ENCODE data around the gene TMEM53. TPM values are rescaled to one million over a fixed set of nuclear protein-coding genes. Genes with fewer than 3 reads are reported as not detected.

TMEM53 gene
- total and polyA plus RNA-seq, 2 experiments from 2014 or later: 6.9 to 37.4 TPM

DNA sequence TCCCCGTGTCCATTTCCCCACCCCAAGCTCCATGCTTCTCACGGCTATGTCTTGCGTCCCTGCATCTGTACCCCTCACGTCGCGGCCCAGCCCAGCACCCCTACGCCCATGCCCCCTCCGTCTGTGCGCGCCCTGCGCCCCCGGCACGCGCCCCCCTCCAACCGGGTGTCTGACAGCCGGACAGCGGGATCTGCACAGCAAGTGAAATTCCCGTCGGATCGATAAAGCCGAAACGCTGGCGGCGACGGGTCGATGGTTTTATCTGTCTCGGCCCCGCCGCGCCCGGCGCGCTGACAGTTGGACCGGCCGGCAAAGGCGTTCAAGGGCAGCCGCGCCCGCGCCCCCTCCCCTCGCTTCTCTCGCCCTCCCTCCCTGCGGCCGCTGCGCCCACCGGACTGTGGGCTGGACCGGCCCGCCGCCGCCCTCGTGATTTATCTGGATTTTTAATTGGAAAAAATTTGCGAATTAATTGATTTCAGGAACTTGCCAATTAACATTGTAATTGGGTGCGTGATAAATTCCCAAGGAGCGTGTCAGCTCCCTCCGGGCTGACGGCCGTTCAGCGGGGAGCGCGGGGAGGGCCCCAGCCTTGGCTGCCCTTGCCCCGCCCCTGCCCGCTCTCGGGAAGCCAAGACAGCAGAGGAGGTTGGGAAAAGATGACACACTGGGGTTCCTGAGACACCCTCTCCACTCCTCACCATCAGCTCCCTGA lies 57.1 kb downstream of the TMEM53 start:
- Histone ChIP-seq H3K4me3 (peak overlapping the region; percentile 52), H3K9me3 (ENCODE audit: low read depth) (no peaks in the 10 kb centered on the region), H3K4me1 (ENCODE audit: insufficient read depth) (peaks cover 5% of the 10 kb centered on the region), H3K4me2 (peak overlapping the region; percentile 99), H3K36me3 (replicated peaks; ENCODE audit: insufficient read depth, low read depth) (no peaks in the 10 kb centered on the region), H3K9me2 (replicated peaks; ENCODE audit: insufficient read depth) (no peaks in the 10 kb centered on the region), H2AFZ (peak overlapping the region; percentile 63), H3K27ac (no peak overlapping the region), H3K27me3 (peaks cover 28% of the 10 kb centered on the region), H4K20me1 (ENCODE audit: insufficient read depth, poor library complexity, severe bottlenecking) (no peaks in the 10 kb centered on the region), H3K79me2 (no peaks in the 10 kb centered on the region)
- peak; percentile 73 for TF ChIP-seq EZH2 (IDR thresholded peaks at IDR 0.05; ENCODE audit: borderline replicate concordance)
- peak; percentile 19 for TF ChIP-seq EZH2phosphoT487 (IDR thresholded peaks at IDR 0.05; ENCODE audit: low read depth, severe bottlenecking, unreplicated experiment)
- TF ChIP-seq, protein P1, sequence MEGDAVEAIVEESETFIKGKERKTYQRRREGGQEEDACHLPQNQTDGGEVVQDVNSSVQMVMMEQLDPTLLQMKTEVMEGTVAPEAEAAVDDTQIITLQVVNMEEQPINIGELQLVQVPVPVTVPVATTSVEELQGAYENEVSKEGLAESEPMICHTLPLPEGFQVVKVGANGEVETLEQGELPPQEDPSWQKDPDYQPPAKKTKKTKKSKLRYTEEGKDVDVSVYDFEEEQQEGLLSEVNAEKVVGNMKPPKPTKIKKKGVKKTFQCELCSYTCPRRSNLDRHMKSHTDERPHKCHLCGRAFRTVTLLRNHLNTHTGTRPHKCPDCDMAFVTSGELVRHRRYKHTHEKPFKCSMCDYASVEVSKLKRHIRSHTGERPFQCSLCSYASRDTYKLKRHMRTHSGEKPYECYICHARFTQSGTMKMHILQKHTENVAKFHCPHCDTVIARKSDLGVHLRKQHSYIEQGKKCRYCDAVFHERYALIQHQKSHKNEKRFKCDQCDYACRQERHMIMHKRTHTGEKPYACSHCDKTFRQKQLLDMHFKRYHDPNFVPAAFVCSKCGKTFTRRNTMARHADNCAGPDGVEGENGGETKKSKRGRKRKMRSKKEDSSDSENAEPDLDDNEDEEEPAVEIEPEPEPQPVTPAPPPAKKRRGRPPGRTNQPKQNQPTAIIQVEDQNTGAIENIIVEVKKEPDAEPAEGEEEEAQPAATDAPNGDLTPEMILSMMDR (IDR thresholded peaks at IDR 0.05; ENCODE audit: poor library complexity): no peak
- WGBS (ENCODE audit: low lambda C conversion rate, missing lambda C conversion rate): 3% methylated on average over 28 of the region's 63 CpGs
- peak; percentile 36 for DNase-seq (ENCODE audit: low spot score)

DNA sequence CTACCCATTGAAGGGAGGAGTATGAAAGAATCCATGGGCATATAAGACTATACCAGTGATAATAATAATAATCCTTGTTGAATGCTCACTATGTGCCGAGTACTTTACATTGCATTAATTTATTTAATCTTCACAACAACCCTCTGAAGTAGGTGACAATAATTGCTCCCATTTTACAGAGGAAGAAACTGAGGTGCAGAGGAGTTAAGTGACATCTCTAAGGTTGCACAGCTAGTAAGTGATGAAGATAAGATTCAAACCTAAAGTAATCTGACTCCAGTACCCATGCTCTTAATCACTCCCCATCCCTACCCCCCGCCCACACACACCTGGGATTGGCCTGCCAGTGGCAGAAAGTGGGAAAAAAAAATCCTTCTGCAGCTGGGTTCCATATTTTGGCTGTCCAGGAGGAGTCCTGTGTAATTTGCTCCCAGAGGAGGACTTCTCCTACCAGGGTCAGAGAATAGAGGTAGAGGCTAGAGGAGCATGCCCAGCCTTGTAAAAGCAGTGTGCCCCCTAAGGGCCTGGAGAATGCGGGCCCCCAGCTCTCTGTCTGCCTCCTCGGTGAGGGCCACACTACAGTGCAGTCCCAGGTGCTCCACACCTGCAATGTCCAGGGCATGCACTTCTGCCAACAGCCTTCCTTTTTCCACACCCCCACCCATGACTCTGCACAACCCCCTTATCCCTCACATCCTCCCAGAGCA lies 57.8 kb downstream of the TMEM53 start:
- Histone ChIP-seq H2AFZ (no peak overlapping the region), H3K36me3 (replicated peaks; ENCODE audit: insufficient read depth, low read depth) (no peaks in the 10 kb centered on the region), H3K27me3 (peaks cover 28% of the 10 kb centered on the region), H3K27ac (no peak overlapping the region), H4K20me1 (ENCODE audit: insufficient read depth, poor library complexity, severe bottlenecking) (no peaks in the 10 kb centered on the region), H3K9me3 (ENCODE audit: low read depth) (no peaks in the 10 kb centered on the region), H3K9me2 (replicated peaks; ENCODE audit: insufficient read depth) (no peaks in the 10 kb centered on the region), H3K4me1 (ENCODE audit: insufficient read depth) (peaks cover 5% of the 10 kb centered on the region), H3K4me3 (no peak overlapping the region), H3K4me2 (peak overlapping the region; percentile 99), H3K79me2 (no peaks in the 10 kb centered on the region)
- TF ChIP-seq, protein P1 (IDR thresholded peaks at IDR 0.05; ENCODE audit: poor library complexity): no peak
- TF ChIP-seq EZH2 (IDR thresholded peaks at IDR 0.05; ENCODE audit: borderline replicate concordance) (no peak), EZH2phosphoT487 (IDR thresholded peaks at IDR 0.05; ENCODE audit: low read depth, severe bottlenecking, unreplicated experiment) (no peak)
- 69% methylated on average over 4 of the region's 4 CpGs for WGBS (ENCODE audit: low lambda C conversion rate, missing lambda C conversion rate)
- DNase-seq (ENCODE audit: low spot score): no peak

DNA sequence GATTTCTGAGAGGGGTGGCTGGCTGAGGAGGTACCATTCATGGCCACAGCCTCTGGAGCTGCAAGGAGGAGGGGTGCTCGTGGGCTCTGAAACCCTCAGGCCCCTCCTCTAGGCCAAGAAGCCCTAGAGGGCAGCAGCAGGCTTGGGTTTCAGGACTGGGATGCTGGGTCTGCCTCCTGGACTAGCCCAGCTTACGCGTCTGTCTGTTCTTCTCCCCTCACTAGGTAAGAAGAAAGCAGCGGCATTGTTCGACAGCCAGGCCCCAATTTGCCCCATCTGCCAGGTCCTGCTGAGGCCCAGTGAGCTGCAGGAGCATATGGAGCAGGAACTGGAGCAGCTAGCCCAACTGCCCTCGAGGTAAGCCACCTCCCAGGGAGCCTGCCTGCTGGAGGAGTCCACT lies 60.3 kb downstream of the TMEM53 start:
- TF ChIP-seq, protein P1 (IDR thresholded peaks at IDR 0.05; ENCODE audit: poor library complexity): no peak
- TF ChIP-seq EZH2phosphoT487 (IDR thresholded peaks at IDR 0.05; ENCODE audit: low read depth, severe bottlenecking, unreplicated experiment) (no peak), EZH2 (IDR thresholded peaks at IDR 0.05; ENCODE audit: borderline replicate concordance) (no peak)

More for the DNA sequence above, 60.3 kb downstream of the TMEM53 start:
- WGBS (ENCODE audit: low lambda C conversion rate, missing lambda C conversion rate): 79% methylated on average over 6 of the region's 6 CpGs
- no peak overlapping the region for H2AFZ ChIP-seq
- no peak for DNase-seq (ENCODE audit: low spot score)
- no peaks in the 10 kb centered on the region for H3K9me3 ChIP-seq (ENCODE audit: low read depth)
- H3K79me2 ChIP-seq: no peaks in the 10 kb centered on the region
- H3K4me2 ChIP-seq: no peak overlapping the region
- peaks cover 5% of the 10 kb centered on the region for H3K4me1 ChIP-seq (ENCODE audit: insufficient read depth)
- no peaks in the 10 kb centered on the region for H4K20me1 ChIP-seq (ENCODE audit: insufficient read depth, poor library complexity, severe bottlenecking)
- H3K27ac ChIP-seq: no peak overlapping the region
- H3K4me3 ChIP-seq: no peak overlapping the region
- H3K36me3 ChIP-seq (replicated peaks; ENCODE audit: insufficient read depth, low read depth): no peaks in the 10 kb centered on the region
- peaks cover 28% of the 10 kb centered on the region for H3K27me3 ChIP-seq
- H3K9me2 ChIP-seq (replicated peaks; ENCODE audit: insufficient read depth): no peaks in the 10 kb centered on the region

All from hepatocyte (in vitro differentiated cells).